GM12874 (cell line): ENCODE data around the gene MARCHF10.

Experiments used
- TF ChIP-seq, protein P1 (sequence below): IDR thresholded peaks from 2 replicates; pipeline ENCODE4 v1.5.1; 2011; ENCODE audit warnings: low read depth, mild to moderate bottlenecking, control low read depth, low read length, moderate library complexity; ENCODE audit not compliant: insufficient read depth

Gene MARCHF10

DNA sequence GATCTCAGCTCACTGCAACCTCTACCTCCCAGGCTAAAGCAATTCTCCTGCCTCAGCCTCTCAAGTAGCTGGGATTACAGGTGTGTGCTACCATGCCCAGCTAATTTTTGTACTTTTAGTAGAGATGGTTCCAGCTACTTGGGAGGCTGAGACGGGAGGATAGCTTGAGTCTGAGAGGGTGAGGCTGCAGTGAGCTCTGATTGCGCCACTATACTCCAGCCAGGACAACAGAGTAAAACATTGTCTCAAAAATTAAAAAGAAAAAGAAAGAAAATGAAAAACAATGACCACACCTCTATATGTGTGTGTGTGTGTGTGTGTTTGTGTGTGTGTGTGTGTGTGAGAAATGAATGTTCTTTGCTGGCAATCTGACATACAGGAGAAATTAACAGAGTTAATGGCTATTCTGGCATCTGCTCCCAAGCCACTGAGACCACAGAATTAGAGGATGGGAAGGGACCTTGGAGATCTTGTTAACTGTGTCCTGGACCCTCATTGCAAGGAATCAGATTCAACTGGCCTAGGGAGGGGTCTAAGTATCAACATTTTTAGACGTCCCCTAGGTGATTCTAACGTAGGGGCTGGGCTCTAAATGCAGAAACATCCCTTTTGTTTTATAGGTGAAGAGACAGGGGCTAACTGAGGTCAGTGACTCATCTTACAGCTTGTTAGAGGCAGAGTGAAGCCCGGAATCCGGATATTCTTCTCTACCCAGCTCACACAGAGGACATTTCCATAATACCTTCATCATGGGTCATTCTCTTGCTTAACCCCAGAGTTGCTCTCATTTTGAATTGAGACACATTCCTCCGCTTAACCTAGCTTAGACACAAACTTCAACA, 16.4 kb upstream of the MARCHF10 start:
- TF ChIP-seq, protein P1, sequence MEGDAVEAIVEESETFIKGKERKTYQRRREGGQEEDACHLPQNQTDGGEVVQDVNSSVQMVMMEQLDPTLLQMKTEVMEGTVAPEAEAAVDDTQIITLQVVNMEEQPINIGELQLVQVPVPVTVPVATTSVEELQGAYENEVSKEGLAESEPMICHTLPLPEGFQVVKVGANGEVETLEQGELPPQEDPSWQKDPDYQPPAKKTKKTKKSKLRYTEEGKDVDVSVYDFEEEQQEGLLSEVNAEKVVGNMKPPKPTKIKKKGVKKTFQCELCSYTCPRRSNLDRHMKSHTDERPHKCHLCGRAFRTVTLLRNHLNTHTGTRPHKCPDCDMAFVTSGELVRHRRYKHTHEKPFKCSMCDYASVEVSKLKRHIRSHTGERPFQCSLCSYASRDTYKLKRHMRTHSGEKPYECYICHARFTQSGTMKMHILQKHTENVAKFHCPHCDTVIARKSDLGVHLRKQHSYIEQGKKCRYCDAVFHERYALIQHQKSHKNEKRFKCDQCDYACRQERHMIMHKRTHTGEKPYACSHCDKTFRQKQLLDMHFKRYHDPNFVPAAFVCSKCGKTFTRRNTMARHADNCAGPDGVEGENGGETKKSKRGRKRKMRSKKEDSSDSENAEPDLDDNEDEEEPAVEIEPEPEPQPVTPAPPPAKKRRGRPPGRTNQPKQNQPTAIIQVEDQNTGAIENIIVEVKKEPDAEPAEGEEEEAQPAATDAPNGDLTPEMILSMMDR = no peak

DNA sequence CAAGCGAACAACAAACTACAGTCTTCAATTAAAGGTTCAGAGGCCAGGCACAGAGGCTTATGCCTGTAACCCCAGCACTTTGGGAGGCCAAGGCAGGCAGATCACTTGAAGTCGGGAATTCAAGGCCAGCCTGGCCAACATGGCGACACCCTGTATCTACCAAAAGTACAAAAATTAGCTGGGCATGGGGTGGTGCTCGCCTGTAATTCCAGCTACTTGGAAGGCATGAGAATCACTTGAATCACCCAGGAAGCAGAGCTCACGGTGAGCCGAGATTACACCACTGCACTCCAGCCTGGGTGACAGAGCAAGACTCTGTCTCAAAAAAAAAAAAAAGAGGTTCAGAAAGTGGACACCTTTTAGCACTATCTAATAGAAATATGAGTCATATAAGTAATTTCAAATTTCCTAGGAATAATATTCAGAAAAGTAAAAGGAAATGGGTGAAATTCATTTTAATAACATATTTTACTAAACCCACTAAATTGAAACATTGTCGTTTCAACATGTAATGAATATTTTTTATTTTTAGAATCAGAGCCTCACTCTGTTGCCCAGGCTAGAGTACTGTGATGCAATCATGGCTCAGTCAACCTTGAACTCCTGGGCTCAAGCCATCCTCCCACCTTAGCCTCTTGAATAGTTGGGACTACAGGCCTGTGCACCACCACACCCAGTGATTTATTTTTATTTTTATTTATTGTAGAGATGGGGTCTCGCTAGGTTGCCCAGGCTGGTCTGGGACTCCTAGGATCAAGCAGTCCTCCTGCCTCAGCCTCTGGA, 15.2 kb upstream of the MARCHF10 start:
- TF ChIP-seq, protein P1 = no peak

DNA sequence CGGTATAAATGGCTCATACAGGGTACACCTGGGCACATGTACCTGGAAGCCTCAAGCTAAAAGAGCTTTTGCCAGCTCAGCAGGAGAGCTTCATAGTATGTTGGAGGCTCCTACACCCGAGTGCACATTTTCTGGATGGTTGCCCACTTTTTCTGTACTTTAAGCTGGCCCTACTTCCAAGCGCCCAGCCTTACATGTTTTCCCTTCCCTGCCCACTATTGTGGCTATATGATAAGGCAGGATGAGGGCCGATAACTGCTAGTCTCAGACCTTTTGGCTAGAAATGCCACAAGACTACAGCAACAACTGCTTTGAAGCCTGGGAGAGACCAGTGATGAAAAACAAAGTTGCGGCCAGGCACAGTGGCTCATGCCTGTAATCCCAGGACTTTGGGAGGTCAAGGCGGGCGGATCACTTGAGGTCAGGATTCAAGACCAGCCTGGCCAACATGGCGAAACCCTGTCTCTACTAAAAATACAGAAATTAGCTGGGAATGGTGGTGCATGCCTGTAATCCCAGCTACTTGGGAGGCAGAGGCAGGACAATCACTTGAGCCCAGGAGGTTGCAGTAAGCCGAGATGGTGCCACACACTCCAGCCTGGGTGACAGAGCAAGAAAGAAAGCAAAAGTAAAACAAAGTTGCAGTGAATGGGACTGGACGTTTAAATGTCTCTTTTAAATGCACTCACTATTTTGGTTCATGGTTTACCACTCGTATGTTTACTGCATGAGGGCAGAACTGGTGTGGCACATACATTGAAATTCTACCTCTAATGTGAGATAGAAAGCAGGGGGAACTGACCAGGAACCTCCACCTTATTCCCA, 14.2 kb upstream of the MARCHF10 start:
- TF ChIP-seq, protein P1 = no peak

DNA sequence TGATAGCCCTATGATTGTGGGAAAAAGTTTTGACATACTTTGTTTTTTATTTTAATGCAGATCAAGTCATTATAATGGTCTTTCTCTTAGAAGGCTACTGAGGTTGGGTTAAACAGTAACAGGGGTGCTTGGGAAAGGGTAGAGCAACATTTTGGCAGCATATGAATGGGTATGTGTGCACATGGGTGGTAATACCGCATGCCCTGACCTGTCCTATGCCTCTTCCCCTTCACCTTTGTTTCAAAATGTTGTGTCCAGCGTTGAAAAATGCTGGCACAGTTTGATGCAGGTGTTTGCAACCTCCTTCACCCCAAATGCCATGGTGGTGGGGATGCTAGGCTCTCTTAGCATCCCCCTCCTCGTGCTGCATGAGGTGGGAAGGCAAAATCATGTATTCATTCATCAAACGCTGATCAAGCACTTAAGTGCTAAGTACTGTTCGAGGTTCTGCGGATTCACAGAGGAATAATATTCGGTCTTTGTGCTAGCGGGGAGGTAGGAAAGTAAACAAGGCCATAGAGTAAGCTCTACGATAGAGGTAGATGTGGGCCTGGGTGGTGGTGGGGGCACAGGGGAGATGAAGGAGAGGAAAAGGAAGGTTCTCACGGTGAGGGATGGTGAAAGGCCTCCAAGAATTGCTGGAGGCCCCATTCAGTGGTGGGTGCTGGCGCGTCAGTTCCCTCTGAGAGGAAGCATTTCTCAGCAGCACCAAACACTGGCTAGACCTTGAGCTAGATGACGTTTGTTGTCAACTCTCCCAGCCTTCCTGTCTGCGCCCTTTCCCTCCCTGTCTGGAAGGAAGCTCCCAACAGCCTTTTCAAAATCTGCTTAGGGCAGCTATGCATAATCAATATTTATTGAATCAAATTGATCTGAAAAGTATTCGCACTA, 13.3 kb upstream of the MARCHF10 start:
- TF ChIP-seq, protein P1 = no peak

DNA sequence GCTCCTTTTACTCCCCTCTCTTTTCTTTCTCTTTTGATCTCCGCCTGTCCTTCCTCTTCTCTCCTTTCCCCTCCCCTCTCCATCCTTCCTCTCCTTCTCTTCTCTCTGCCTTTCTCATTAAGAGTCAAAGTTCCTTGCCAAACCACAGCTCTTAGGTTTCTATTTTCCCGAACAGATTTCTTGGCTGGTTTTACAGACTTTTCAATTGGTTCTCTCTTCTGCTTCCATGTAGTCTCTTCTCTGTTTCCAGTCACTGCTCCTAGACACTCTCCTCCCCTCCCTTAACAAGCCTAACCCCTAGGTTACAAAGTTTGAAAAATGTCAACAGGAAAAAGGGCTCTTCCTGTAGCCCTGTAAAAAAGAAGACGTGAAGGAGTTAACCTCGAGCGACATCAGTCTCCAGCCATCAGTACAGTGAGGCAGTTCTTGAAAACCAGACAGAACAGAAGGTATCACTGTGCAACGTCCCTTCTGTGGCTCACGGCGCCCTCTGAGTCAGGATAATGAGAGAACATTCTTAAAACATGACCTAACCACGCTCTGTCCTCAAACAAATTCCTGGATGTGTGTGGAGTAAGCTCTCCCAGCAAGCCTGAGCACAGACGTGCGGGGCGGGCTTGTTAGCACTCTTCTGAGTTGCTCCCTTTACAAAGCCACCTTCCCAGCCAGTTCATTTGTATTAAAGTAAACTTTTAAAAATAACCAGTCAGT, 11.6 kb upstream of the MARCHF10 start:
- TF ChIP-seq, protein P1 = no peak

DNA sequence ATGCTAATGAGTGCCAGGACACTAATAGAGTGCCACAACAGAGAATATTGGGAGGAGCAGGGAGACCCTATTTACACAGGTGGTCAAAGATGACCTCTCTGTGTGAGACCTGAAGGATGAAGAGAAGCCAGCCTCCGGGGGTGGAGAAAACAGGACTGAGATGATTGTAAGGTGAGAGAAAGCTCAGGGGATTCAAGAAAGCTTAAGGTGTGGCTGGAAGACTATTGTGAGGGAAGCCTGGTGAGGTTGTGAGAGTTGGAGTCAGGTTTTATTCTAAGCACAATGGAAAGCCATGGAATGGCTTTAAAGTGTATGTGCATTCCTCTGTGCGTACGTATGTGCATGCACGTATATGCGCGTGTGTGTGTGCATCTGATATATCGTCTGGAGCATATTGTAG, 10.4 kb upstream of the MARCHF10 start:
- TF ChIP-seq, protein P1 = no peak
